Fibroblast of the aortic adventitia (primary cell): ENCODE measurements around the gene NUCB2. TPM values are rescaled to one million over a fixed set of nuclear protein-coding genes. Genes with fewer than 3 reads are reported as not detected.
A peak's percentile ranks its signal among the peaks of the same experiment; 100 is the strongest.

ENCODE experiments used
- DNase-seq: peaks from one replicate; pipeline ENCODE4 v3.0.0-alpha.2; 2010; ENCODE audit warnings: low read depth
- H3K4me3 ChIP-seq: 2 replicates; pipeline ENCODE4 v1.5.1; 2011; ENCODE audit warnings: low read depth, mild to moderate bottlenecking, control low read depth, low read length, moderate library complexity
- total RNA-seq: library from RNA; depleted of rRNA; stranded (reverse); fragments of >200 nt; gene quantifications from 2 replicates; pipeline ENCODE4 v1.2.3, GENCODE V29; 2012; ENCODE audit warnings: low replicate concordance
- TF ChIP-seq, protein P1 (sequence below): IDR thresholded peaks from 2 replicates; pipeline ENCODE4 v1.5.1; 2011; ENCODE audit warnings: mild to moderate bottlenecking, low read length, control low read depth, inconsistent platforms; ENCODE audit not compliant: insufficient read depth

The NUCB2 gene
- total RNA-seq, 1 donor = 149 TPM

DNA sequence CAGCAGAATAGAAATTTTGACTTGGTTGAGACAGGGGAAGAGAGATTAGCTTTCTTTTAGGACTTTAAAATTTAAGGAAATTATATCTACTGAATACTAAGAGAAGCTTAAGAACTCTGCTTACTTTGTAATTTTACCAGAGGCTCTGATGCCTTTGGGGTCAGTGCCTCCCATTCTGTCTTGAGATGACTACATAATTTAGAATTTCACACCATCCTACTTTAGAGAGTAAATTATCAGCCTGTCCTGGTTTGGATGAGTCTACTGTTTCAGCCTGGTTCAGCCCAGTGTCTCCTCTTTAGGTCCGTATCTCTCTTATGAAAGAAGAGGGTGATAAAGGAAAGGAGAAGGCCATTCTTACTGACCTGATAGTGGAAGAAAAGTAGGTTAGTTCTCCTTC lies 9.8 kb downstream of the NUCB2 start:
- no peak for DNase-seq
- TF ChIP-seq, protein P1, sequence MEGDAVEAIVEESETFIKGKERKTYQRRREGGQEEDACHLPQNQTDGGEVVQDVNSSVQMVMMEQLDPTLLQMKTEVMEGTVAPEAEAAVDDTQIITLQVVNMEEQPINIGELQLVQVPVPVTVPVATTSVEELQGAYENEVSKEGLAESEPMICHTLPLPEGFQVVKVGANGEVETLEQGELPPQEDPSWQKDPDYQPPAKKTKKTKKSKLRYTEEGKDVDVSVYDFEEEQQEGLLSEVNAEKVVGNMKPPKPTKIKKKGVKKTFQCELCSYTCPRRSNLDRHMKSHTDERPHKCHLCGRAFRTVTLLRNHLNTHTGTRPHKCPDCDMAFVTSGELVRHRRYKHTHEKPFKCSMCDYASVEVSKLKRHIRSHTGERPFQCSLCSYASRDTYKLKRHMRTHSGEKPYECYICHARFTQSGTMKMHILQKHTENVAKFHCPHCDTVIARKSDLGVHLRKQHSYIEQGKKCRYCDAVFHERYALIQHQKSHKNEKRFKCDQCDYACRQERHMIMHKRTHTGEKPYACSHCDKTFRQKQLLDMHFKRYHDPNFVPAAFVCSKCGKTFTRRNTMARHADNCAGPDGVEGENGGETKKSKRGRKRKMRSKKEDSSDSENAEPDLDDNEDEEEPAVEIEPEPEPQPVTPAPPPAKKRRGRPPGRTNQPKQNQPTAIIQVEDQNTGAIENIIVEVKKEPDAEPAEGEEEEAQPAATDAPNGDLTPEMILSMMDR = no peak
- no peak overlapping the region for H3K4me3 ChIP-seq

DNA sequence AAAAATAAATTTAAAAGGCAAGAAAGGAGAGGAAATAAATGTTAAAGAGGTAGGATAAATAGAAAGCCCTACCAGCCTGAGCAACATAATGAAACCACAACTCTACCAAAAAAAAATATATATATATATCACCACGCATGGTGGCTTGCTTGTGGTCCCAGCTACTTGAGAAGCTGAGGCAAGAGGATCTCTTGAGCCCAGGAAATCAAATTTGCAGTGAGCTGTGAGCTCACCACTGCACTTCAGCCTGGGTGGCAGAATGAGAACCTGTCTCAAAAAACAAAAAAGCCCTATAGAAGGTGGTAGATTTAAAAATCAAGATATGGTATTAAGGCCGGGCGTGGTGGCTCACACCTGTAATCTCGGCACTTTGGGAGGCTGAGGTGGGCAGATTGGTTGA lies 10.5 kb downstream of the NUCB2 start:
- TF ChIP-seq, protein P1 = no peak
- DNase-seq = no peak
- no peak overlapping the region for H3K4me3 ChIP-seq

DNA sequence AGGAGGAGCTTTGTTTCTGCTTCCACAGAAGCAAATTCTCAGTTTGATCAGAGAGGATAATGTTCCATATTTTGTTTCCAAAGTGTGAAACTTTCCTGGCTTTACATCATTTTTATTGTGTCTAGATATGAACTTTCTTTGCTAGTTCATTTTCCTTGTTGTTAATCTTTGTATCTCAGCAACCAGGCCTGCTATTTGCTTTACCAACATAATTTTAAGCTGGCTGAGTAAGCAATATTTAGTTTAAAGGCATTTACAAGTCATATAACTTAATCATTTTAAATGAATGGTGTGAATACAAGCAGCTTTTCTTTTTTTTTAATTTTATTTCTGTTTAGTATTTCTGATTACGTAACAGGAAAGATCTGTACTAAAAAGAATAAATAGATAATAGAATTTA lies 15.2 kb downstream of the NUCB2 start:
- no peak overlapping the region for H3K4me3 ChIP-seq
- TF ChIP-seq, protein P1 = no peak
- no peak for DNase-seq

DNA sequence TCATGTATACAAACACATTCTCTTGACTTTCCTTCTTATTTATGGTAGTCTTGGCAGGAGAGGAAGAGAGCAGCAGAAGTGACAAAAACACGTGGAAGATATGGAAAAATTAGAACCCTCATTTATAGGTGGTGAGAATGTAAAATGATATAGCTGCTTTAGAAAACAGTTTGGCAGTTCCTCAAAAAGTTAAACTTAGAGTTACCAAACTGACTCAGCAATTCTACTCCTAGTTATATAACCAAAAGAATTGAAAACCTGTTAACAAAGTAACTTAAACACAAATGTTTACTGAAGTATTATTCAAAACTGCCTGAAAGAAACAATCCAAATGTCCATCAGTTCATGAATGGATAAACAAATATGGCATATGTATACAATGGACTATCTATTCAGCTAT lies 16.8 kb downstream of the NUCB2 start:
- DNase-seq = peak; percentile 49
- no peak overlapping the region for H3K4me3 ChIP-seq
- TF ChIP-seq, protein P1 = no peak

DNA sequence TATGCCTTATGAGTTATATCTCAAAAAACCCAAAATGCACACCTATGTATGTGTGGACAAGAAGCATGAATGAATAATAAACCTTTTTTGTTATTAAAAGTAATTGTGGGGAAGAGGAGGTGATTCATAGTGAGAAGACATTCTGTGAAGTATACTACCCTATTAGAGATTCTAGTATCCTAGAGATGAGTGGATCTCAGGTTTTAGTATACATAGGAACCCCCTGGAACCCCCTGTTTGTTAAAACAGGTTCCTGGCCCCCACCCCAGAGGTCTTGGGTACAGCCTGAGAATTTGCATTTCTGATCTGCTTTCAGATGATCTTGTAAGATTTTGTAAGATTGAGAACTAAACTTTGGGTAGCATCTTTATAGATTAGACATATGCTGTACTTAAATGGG lies 17.5 kb downstream of the NUCB2 start:
- TF ChIP-seq, protein P1 = no peak
- H3K4me3 ChIP-seq = no peak overlapping the region
- DNase-seq = no peak

DNA sequence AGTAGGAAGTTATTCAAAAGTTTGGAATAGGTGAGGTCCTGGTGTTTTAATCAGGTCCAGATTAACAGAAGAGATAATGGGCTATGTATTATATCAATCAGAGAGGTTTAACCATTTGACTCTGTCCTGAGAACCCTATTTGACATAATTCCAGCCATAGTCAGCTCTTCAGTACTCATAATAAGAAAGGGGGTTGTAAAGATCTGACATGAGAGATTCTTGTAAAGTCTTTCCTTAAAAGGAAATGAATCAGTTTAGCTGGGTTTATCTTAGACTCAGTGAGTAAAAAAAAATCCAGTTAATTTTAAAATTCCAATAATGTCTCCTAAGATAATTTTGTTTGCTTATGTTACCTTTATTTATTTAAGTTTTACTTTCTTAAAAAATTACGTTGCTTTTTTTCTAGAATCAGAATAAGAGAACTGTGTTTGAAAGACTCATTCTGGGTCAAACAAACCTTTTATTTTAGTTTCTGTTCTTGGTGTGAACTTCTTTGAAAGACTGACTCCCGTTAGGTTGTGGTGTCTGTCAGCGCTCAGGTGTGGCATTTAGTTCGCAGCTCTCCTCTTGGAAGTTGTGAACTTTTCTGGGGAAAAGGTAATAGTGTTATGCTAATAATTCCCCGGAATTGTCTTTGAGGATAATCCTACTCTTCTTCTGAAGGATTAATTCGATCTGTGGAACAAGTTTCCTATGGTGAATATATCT lies 20.5 kb downstream of the NUCB2 start:
- H3K4me3 ChIP-seq = no peak overlapping the region
- DNase-seq = no peak
- TF ChIP-seq, protein P1 = no peak

DNA sequence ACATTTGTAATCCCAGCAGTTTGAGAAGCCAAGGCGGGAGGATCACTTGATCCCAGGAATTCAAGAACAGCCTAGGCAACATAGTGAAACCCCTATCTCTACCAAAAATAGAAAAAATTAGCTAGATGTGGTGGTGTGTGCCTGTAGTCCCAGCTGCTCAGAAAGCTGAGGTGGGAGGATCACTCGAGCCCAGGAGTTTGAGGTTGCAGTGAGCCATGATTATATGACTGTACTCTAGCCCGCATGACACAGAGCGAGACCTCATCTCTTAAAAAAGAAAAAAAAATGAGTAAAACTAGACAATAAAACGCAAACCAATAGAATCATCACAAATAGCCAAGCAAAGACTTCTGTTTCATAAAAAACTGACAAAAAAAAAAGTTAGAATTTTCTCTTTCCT lies 21.8 kb downstream of the NUCB2 start:
- DNase-seq = no peak
- no peak overlapping the region for H3K4me3 ChIP-seq
- TF ChIP-seq, protein P1 = no peak
